Uterus (tissue), 2 donors: Measurements from ENCODE around the gene BTLA.
"Not testable (repeated sequence)": the region's sequence is repeated elsewhere in the genome, so short reads cannot be mapped to it uniquely, and the experiment has no call there.

Experiments used
- POLR2A ChIP-seq, 2 donors: fragments of 450-650 bp; IDR thresholded peaks; one replicate each; pipeline ENCODE4 v1.6.1; 2016; ENCODE audit warnings: antibody characterized with exemption in 2 of 2, mild to moderate bottlenecking in 1 of 2, moderate library complexity in 1 of 2
- TF ChIP-seq, protein P1 (sequence below), 4 experiments: fragments of 200-600 bp in 2 of 4; fragments of 450-650 bp in 2 of 4; sonication (generic) in 2 of 4; IDR thresholded peaks; one replicate each; pipeline ENCODE4 v1.5.1; 2016 to 2019; ENCODE audit warnings: antibody characterized with exemption in 4 of 4, mild to moderate bottlenecking in 2 of 4, moderate library complexity in 1 of 4

DNA sequence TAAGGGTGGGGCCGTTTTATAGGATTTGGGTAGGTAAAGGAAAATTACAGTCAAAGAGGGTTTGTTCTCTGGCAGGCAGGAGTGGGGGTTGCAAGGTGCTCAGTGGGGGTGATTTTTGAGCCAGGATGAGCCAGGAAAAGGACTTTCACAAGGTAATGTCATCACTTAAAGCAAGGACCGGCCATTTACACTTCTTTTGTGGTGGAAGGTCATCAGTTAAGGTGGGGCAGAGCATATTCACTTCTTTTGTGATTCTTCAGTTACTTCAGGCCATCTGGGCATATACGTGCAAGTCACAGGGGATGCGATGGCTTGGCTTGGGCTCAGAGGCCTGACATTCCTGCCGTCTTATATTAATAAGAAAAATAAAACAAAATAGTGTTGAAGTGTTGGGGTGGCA, 80.7 kb downstream of the BTLA start:
- TF ChIP-seq, protein P1, sequence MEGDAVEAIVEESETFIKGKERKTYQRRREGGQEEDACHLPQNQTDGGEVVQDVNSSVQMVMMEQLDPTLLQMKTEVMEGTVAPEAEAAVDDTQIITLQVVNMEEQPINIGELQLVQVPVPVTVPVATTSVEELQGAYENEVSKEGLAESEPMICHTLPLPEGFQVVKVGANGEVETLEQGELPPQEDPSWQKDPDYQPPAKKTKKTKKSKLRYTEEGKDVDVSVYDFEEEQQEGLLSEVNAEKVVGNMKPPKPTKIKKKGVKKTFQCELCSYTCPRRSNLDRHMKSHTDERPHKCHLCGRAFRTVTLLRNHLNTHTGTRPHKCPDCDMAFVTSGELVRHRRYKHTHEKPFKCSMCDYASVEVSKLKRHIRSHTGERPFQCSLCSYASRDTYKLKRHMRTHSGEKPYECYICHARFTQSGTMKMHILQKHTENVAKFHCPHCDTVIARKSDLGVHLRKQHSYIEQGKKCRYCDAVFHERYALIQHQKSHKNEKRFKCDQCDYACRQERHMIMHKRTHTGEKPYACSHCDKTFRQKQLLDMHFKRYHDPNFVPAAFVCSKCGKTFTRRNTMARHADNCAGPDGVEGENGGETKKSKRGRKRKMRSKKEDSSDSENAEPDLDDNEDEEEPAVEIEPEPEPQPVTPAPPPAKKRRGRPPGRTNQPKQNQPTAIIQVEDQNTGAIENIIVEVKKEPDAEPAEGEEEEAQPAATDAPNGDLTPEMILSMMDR (IDR thresholded peaks at IDR 0.05): not testable (repeated sequence)
- not testable (repeated sequence) for TF ChIP-seq POLR2A (IDR thresholded peaks at IDR 0.05)
